Measurements from ENCODE around the gene ZNF649. TPM values are rescaled to one million over a fixed set of nuclear protein-coding genes. Genes with fewer than 3 reads are reported as not detected.

ZNF649 gene
- total and polyA plus RNA-seq, 2 of the 4 experiments (the other 2 are of a cell fraction) = 1.9 to 10.4 TPM

DNA sequence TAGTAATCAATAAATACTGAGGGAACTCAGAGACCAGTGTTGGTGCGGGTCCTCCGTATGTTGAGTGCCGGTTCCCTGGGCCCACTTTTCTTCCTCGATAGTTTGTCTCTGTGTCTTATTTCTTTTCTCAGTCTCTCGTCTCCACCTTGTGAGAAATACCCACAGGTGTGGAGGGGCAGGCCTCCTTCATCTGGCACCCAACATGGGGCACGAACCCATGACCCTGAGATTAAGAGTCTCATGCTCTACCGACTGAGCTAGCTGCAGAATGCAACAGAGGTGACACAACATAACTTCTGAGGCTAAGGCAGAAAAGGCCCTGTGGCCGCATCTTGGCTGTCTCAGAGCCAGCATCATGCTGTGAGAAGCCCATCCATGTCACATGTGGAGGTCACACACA, 17.1 kb upstream of the ZNF649 start:
- Histone ChIP-seq H2AFZ (replicated peaks; ENCODE audit: low read length, poor library complexity) (no peak overlapping the region), H3K14ac (replicated peaks; ENCODE audit: low read depth, low read length) (no peak overlapping the region), H3K79me1 (ENCODE audit: low read depth in 1 of 2, low read length in 2 of 2) (no peaks in the 10 kb centered on the region), H3K27me3 (ENCODE audit: control insufficient read depth, insufficient read depth, low read length) (no peaks in the 10 kb centered on the region), H3K9me1 (ENCODE audit: insufficient read depth, low read length) (no peaks in the 10 kb centered on the region), H4K20me1 (ENCODE audit: insufficient read depth, low read length) (no peaks in the 10 kb centered on the region), H2BK120ac (ENCODE audit: low read depth, low read length) (no peak overlapping the region), H2BK15ac (ENCODE audit: low read depth, low read length) (no peak overlapping the region), H4K8ac (ENCODE audit: low read depth in 2 of 2, low read length in 2 of 2) (no peak overlapping the region), H3K18ac (ENCODE audit: low read depth, low read length) (no peak overlapping the region), H3K4me1 (ENCODE audit: control insufficient read depth, insufficient read depth, low read length) (no peaks in the 10 kb centered on the region), H3K9me3 (ENCODE audit: control insufficient read depth, insufficient read depth, low read length) (peaks cover 43% of the 10 kb centered on the region), H3K9ac (ENCODE audit: low read depth, low read length) (no peak overlapping the region), H3K23ac (ENCODE audit: low read depth, low read length) (no peak overlapping the region), H3K4me3 (ENCODE audit: insufficient read depth, low read depth, low read length) (no peak overlapping the region), H2AK5ac (ENCODE audit: low read depth, low read length) (no peak overlapping the region), H3K27ac (ENCODE audit: insufficient read depth, low read length) (no peak overlapping the region), H4K91ac (ENCODE audit: insufficient read depth, low read depth, low read length) (no peak overlapping the region), H2BK20ac (ENCODE audit: low read depth, low read length) (no peak overlapping the region), H2BK5ac (ENCODE audit: low read depth, low read length, poor library complexity, severe bottlenecking) (no peak overlapping the region), H4K5ac (ENCODE audit: low read depth, low read length) (no peak overlapping the region), H3K4me2 (ENCODE audit: low read depth, low read length) (no peak overlapping the region), H3K56ac (ENCODE audit: extremely low read depth, insufficient read depth, low read length) (no peak overlapping the region), H3K36me3 (ENCODE audit: control insufficient read depth, insufficient read depth, low read length) (no peaks in the 10 kb centered on the region), H3K4ac (ENCODE audit: low read depth, low read length) (no peak overlapping the region), H2AK9ac (replicated peaks; ENCODE audit: low read depth, low read length, poor library complexity) (no peak overlapping the region)
- ATAC-seq (ENCODE audit: low read depth) (no peak), DNase-seq (no peak)
- dilution Hi-C loops (cut with HindIII; ENCODE audit: low sequenced_read_pairs, unreplicated experiment) = no loop called here
- no TSS peak for BruUV-seq (replicated peaks)
- CTCF ChIA-PET = no interaction called here
- TF ChIP-seq RFX5 (IDR thresholded peaks at IDR 0.05; ENCODE audit: low read depth, low read length) = no peak
- no peak for TF ChIP-seq BHLHE40 (IDR thresholded peaks at IDR 0.05; ENCODE audit: low read depth, low read length)
- TF ChIP-seq MXI1 (IDR thresholded peaks at IDR 0.05; ENCODE audit: borderline replicate concordance, low read depth, low read length) = no peak
- TF ChIP-seq POLR2A (IDR thresholded peaks at IDR 0.05; ENCODE audit: low read depth, low read length) = no peak
- TF ChIP-seq NFE2L2 (IDR thresholded peaks at IDR 0.05; ENCODE audit: low read depth, low read length) = no peak
- TF ChIP-seq, protein P1, sequence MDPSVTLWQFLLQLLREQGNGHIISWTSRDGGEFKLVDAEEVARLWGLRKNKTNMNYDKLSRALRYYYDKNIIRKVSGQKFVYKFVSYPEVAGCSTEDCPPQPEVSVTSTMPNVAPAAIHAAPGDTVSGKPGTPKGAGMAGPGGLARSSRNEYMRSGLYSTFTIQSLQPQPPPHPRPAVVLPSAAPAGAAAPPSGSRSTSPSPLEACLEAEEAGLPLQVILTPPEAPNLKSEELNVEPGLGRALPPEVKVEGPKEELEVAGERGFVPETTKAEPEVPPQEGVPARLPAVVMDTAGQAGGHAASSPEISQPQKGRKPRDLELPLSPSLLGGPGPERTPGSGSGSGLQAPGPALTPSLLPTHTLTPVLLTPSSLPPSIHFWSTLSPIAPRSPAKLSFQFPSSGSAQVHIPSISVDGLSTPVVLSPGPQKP (IDR thresholded peaks at IDR 0.05; ENCODE audit: borderline replicate concordance, low read depth, low read length) = no peak
- no peak for TF ChIP-seq RCOR1 (IDR thresholded peaks at IDR 0.05; ENCODE audit: insufficient replicate concordance, low read length)
- no peak for TF ChIP-seq RAD21 (IDR thresholded peaks at IDR 0.05; ENCODE audit: low read length)
- TF ChIP-seq FOS (IDR thresholded peaks at IDR 0.05; ENCODE audit: low read depth, low read length) = no peak
- no peak for TF ChIP-seq CEBPB (IDR thresholded peaks at IDR 0.05; ENCODE audit: low read depth, low read length)
- TF ChIP-seq MAZ (IDR thresholded peaks at IDR 0.05; ENCODE audit: borderline replicate concordance, low read depth, low read length) = no peak
- TF ChIP-seq USF2 (IDR thresholded peaks at IDR 0.05; ENCODE audit: low read depth, low read length) = no peak
- TF ChIP-seq SMC3 (IDR thresholded peaks at IDR 0.05; ENCODE audit: low read depth, low read length) = no peak
- TF ChIP-seq CHD1 (IDR thresholded peaks at IDR 0.05; ENCODE audit: low read depth, low read length) = no peak
- TF ChIP-seq CTCF (conservative IDR thresholded peaks at IDR 0.05; ENCODE audit: low read depth, low read length) = no peak
- TF ChIP-seq MAFK (IDR thresholded peaks at IDR 0.05; ENCODE audit: low read depth, low read length) = no peak
- 95% methylated on average over 4 of the region's 8 CpGs; no CpG with 5 or more reads in 1 of the 2 experiments for WGBS, 2 experiments (ENCODE audit: extremely low coverage in 2 of 2, insufficient read length in 1 of 2)
- intact Hi-C loops (cut with micrococcal nuclease) = loop anchor here (10.0 kb wide), 1 partner anchor 313 kb away; no protein-coding TSS in a partner anchor
- POLR2A ChIA-PET (ENCODE audit: unreplicated experiment) = no interaction called here
- in situ Hi-C loops (cut with MboI; ENCODE audit: low sequenced_read_pairs) = no loop called here

Data from IMR-90 (cell line).